Measurements from ENCODE around the gene MBD5. TPM values are rescaled to one million over a fixed set of nuclear protein-coding genes. Genes with fewer than 3 reads are reported as not detected.

MBD5 gene
- total and polyA plus RNA-seq, 7 donors: 2.3 to 81.1 (median 67.0) TPM

- TF ChIP-seq EP300 (IDR thresholded peaks at IDR 0.05): no peak
- peak in 3 of 4 experiments; percentile 70 to 83 (median 73) for TF ChIP-seq CTCF (IDR thresholded peaks at IDR 0.05)
- DNase-seq: peak; percentile 86
- H3K4me3 ChIP-seq: peak overlapping the region; percentile 1 to 26 (median 22)
- H3K9me3 ChIP-seq: no peaks in the 10 kb centered on the region
- intact Hi-C loops (cut with DNase I): loop anchor here (2.0 to 5.0 kb wide), 2 partner anchors 519 to 572 kb away; no protein-coding TSS in a partner anchor
- H3K36me3 ChIP-seq: peaks cover 0 to 14% (median 0%) of the 10 kb centered on the region in 4 donors
- H3K27ac ChIP-seq: no peak overlapping the region
- H3K27me3 ChIP-seq: no peaks in the 10 kb centered on the region
- peaks cover 0 to 7% (median 5%) of the 10 kb centered on the region in 4 donors for H3K4me1 ChIP-seq
- WGBS, 2 donors: 4 to 14% methylated on average over 14 of the region's 14 CpGs
Observed at GRCh38 chr2:148509288-148509902, 488.5 kb downstream of the MBD5 start.

GRCh38 chr2:148511883-148512282 is 491.0 kb downstream of the MBD5 start:
- no peaks in the 10 kb centered on the region for H3K9me3 ChIP-seq
- no peak for DNase-seq
- H3K36me3 ChIP-seq: peaks cover 0 to 19% (median 0%) of the 10 kb centered on the region in 4 donors
- H3K4me1 ChIP-seq: peaks cover 0 to 7% (median 5%) of the 10 kb centered on the region in 4 donors
- no peak for TF ChIP-seq CTCF (IDR thresholded peaks at IDR 0.05)
- no peak for TF ChIP-seq POLR2A (IDR thresholded peaks at IDR 0.05)
- no peak for TF ChIP-seq EP300 (IDR thresholded peaks at IDR 0.05)
- TF ChIP-seq POLR2AphosphoS5 (IDR thresholded peaks at IDR 0.05): no peak
- H3K4me3 ChIP-seq: no peak overlapping the region
- no peaks in the 10 kb centered on the region for H3K27me3 ChIP-seq
- 85 to 94% methylated on average over 3 of the region's 3 CpGs for WGBS, 2 donors
- H3K27ac ChIP-seq: no peak overlapping the region
- intact Hi-C loops (cut with DNase I): no loop called here

- intact Hi-C loops (cut with DNase I): no loop called here
Observed at GRCh38 chr2:148512501-148512900, 491.6 kb downstream of the MBD5 start.

GRCh38 chr2:148513427-148513826 is 492.5 kb downstream of the MBD5 start:
- TF ChIP-seq POLR2A (IDR thresholded peaks at IDR 0.05): no peak
- TF ChIP-seq CTCF (IDR thresholded peaks at IDR 0.05): no peak
- no peak for TF ChIP-seq POLR2AphosphoS5 (IDR thresholded peaks at IDR 0.05)
- TF ChIP-seq EP300 (IDR thresholded peaks at IDR 0.05): no peak
- H3K27ac ChIP-seq: no peak overlapping the region
- WGBS, 2 donors: 79 to 93% methylated on average over 1 of the region's 1 CpG
- no peak for DNase-seq
- intact Hi-C loops (cut with DNase I): no loop called here
- no peak overlapping the region for H3K4me3 ChIP-seq
- no peaks in the 10 kb centered on the region for H3K27me3 ChIP-seq
- no peaks in the 10 kb centered on the region for H3K9me3 ChIP-seq
- peaks cover 0 to 23% (median 0%) of the 10 kb centered on the region in 4 donors for H3K36me3 ChIP-seq
- H3K4me1 ChIP-seq: peaks cover 0 to 7% (median 5%) of the 10 kb centered on the region in 4 donors

More at GRCh38 chr2:148512501-148512900, 491.6 kb downstream of the MBD5 start:
- Histone ChIP-seq H3K27ac (no peak overlapping the region), H3K4me3 (no peak overlapping the region), H3K36me3 (peaks cover 0 to 19% (median 0%) of the 10 kb centered on the region in 4 donors), H3K4me1 (peaks cover 0 to 7% (median 5%) of the 10 kb centered on the region in 4 donors), H3K27me3 (no peaks in the 10 kb centered on the region), H3K9me3 (no peaks in the 10 kb centered on the region)
- DNase-seq: no peak
- WGBS, 2 donors: 88 to 90% methylated on average over 1 of the region's 1 CpG
- TF ChIP-seq POLR2A (IDR thresholded peaks at IDR 0.05): no peak
- TF ChIP-seq EP300 (IDR thresholded peaks at IDR 0.05): no peak
- no peak for TF ChIP-seq POLR2AphosphoS5 (IDR thresholded peaks at IDR 0.05)
- no peak for TF ChIP-seq CTCF (IDR thresholded peaks at IDR 0.05)
